ENCODE data around the gene PHETA2. TPM values are rescaled to one million over a fixed set of nuclear protein-coding genes. Genes with fewer than 3 reads are reported as not detected.

PHETA2 gene
- total and polyA plus RNA-seq, 2 of the 13 experiments (the other 11 are each of a cell fraction or from before 2014, with no cell fraction given), result 0.07 TPM; not detected in 1

GRCh38 chr22:42070517-42071422 lies 3.3 kb upstream of the PHETA2 start, which contains the start of gene NAGA (continued):
- peak; percentile 77; the same call in 1 of the 2 replicates for TF ChIP-seq SIN3A (IDR thresholded peaks at IDR 0.05; ENCODE audit: borderline replicate concordance, low read depth, low read length)
- peak; percentile 67; the same call in 1 of the 2 replicates for TF ChIP-seq ZMYM2 (CRISPR knock-in tag; IDR thresholded peaks at IDR 0.05)
- peak; percentile 93; the same call in 1 of the 2 replicates for TF ChIP-seq ZNF33B (CRISPR knock-in tag; IDR thresholded peaks at IDR 0.05)
- TF ChIP-seq ZNF784 (CRISPR knock-in tag; IDR thresholded peaks at IDR 0.05; ENCODE audit: borderline replicate concordance), result 0 out of 2 replicates have a peak, but pooled peaks have one; percentile 49
- peak; percentile 80; the same call in 1 of the 2 replicates for TF ChIP-seq ZNF235 (CRISPR knock-in tag; IDR thresholded peaks at IDR 0.05; ENCODE audit: borderline replicate concordance)
- peak; percentile 69; the same call in 1 of the 2 replicates for TF ChIP-seq ZFP90 (CRISPR knock-in tag; IDR thresholded peaks at IDR 0.05; ENCODE audit: borderline replicate concordance)
- TF ChIP-seq GPN1 (CRISPR knock-in tag; IDR thresholded peaks at IDR 0.05; ENCODE audit: borderline replicate concordance), result no peak
- peak; percentile 87 for TF ChIP-seq GATAD1 (CRISPR knock-in tag; IDR thresholded peaks at IDR 0.05)
- TF ChIP-seq ZNF609 (CRISPR knock-in tag; IDR thresholded peaks at IDR 0.05; ENCODE audit: borderline replicate concordance), result 0 out of 2 replicates have a peak, but pooled peaks have one; percentile 53
- TF ChIP-seq MLX (CRISPR knock-in tag; IDR thresholded peaks at IDR 0.05), result 0 out of 2 replicates have a peak, but pooled peaks have one; percentile 25
- TF ChIP-seq HMGA1 (CRISPR knock-in tag; conservative IDR thresholded peaks at IDR 0.05), result no peak
- TF ChIP-seq ZNF780A (CRISPR knock-in tag; IDR thresholded peaks at IDR 0.05), result peak; percentile 64; the same call in 1 of the 2 replicates
- TF ChIP-seq PATZ1 (CRISPR knock-in tag; IDR thresholded peaks at IDR 0.05), result peak; percentile 42; the same call in 1 of the 2 replicates
- no peak for TF ChIP-seq NR2F6 (IDR thresholded peaks at IDR 0.05)
- peak; percentile 52 for TF ChIP-seq NR2F6 (CRISPR knock-in tag; IDR thresholded peaks at IDR 0.05)
- TF ChIP-seq GZF1 (CRISPR knock-in tag; IDR thresholded peaks at IDR 0.05), result peak; percentile 5; the same call in 1 of the 2 replicates
- peak; percentile 82 for TF ChIP-seq NFYB (CRISPR knock-in tag; IDR thresholded peaks at IDR 0.05)
- TF ChIP-seq ZBTB25 (CRISPR knock-in tag; IDR thresholded peaks at IDR 0.05), result peak; percentile 74; the same call in 1 of the 2 replicates
- no peak for TF ChIP-seq EED (CRISPR knock-in tag; IDR thresholded peaks at IDR 0.05)
